ENCODE data around the gene TPI1. TPM values are rescaled to one million over a fixed set of nuclear protein-coding genes. Genes with fewer than 3 reads are reported as not detected.

The TPI1 gene
- total RNA-seq, 1 donor from 2014 or later, result 832 TPM

- intact Hi-C loops (cut with DNase I), result loop anchor here (5.0 kb wide), 1 partner anchor 215 kb away; no protein-coding TSS in a partner anchor
- DNase-seq (ENCODE audit: missing footprints), result peak; percentile 90
- peak; percentile 69 for ATAC-seq
Observed at GRCh38 chr12:6827437-6827911, 39.9 kb upstream of the TPI1 start.

- intact Hi-C loops (cut with DNase I), result loop anchor here (5.0 kb wide), 1 partner anchor 216 kb away; no protein-coding TSS in a partner anchor
- ATAC-seq (peak; percentile 14), DNase-seq (ENCODE audit: missing footprints) (no peak)
Observed at GRCh38 chr12:6827982-6828780, 39.1 kb upstream of the TPI1 start, which contains the start of gene P3H3. Gene P3H3 (plus strand): TSS chr12:6828407. CDS start chr12:6828441, 34 bp downstream.

- DNase-seq (ENCODE audit: missing footprints) (no peak), ATAC-seq (peak; percentile 27)
- intact Hi-C loops (cut with DNase I), result loop anchor here (5.0 kb wide), 1 partner anchor 217 kb away; no protein-coding TSS in a partner anchor
Observed at GRCh38 chr12:6828781-6829535, 38.4 kb upstream of the TPI1 start.

GRCh38 chr12:6829536-6830220 is 37.7 kb upstream of the TPI1 start:
- intact Hi-C loops (cut with DNase I), result loop anchor here (5.0 kb wide), 1 partner anchor 217 kb away; no protein-coding TSS in a partner anchor
- DNase-seq (ENCODE audit: missing footprints), result no peak
- no peak for ATAC-seq

- DNase-seq (ENCODE audit: missing footprints), result no peak
- intact Hi-C loops (cut with DNase I), result no loop called here
Observed at GRCh38 chr12:6830286-6830890, 36.9 kb upstream of the TPI1 start.

GRCh38 chr12:6830999-6831398 is 36.3 kb upstream of the TPI1 start:
- no peak for DNase-seq (ENCODE audit: missing footprints)
- intact Hi-C loops (cut with DNase I), result no loop called here
- ATAC-seq, result no peak

More at GRCh38 chr12:6830286-6830890, 36.9 kb upstream of the TPI1 start:
- no peak for ATAC-seq

GRCh38 chr12:6831450-6831995 is 35.8 kb upstream of the TPI1 start:
- no peak for DNase-seq (ENCODE audit: missing footprints)
- intact Hi-C loops (cut with DNase I), result no loop called here
- no peak for ATAC-seq

- ATAC-seq (no peak), DNase-seq (ENCODE audit: missing footprints) (no peak)
- intact Hi-C loops (cut with DNase I), result no loop called here
Observed at GRCh38 chr12:6832125-6832524, 35.2 kb upstream of the TPI1 start.

- ATAC-seq (no peak), DNase-seq (ENCODE audit: missing footprints) (peak; percentile 73)
- intact Hi-C loops (cut with DNase I), result no loop called here
Observed at GRCh38 chr12:6833189-6833890, 34.0 kb upstream of the TPI1 start.

GRCh38 chr12:6834254-6834653 is 33.1 kb upstream of the TPI1 start:
- ATAC-seq (no peak), DNase-seq (ENCODE audit: missing footprints) (no peak)
- intact Hi-C loops (cut with DNase I), result no loop called here

GRCh38 chr12:6834873-6835272 is 32.5 kb upstream of the TPI1 start:
- DNase-seq (ENCODE audit: missing footprints) (no peak), ATAC-seq (no peak)
- intact Hi-C loops (cut with DNase I), result no loop called here

GRCh38 chr12:6836851-6837250 is 30.5 kb upstream of the TPI1 start:
- ATAC-seq, result no peak
- intact Hi-C loops (cut with DNase I), result no loop called here
- peak; percentile 57 for DNase-seq (ENCODE audit: missing footprints)

- intact Hi-C loops (cut with DNase I), result no loop called here
- DNase-seq (ENCODE audit: missing footprints) (peak; percentile 22), ATAC-seq (no peak)
Observed at GRCh38 chr12:6837370-6838060, 29.8 kb upstream of the TPI1 start.

GRCh38 chr12:6838854-6839253 is 28.5 kb upstream of the TPI1 start:
- DNase-seq (ENCODE audit: missing footprints) (peak; percentile 33), ATAC-seq (no peak)
- intact Hi-C loops (cut with DNase I), result no loop called here

- no peak for ATAC-seq
- DNase-seq (ENCODE audit: missing footprints), result peak; percentile 30
- intact Hi-C loops (cut with DNase I), result no loop called here
Observed at GRCh38 chr12:6839482-6840201, 27.7 kb upstream of the TPI1 start.

- intact Hi-C loops (cut with DNase I), result no loop called here
- DNase-seq (ENCODE audit: missing footprints), result no peak
- no peak for ATAC-seq
Observed at GRCh38 chr12:6840330-6840729, 27.0 kb upstream of the TPI1 start.
